ENCODE results near the gene FLT3LG. TPM values are rescaled to one million over a fixed set of nuclear protein-coding genes. Genes with fewer than 3 reads are reported as not detected.

FLT3LG gene
- total RNA-seq, 1 donor from 2014 or later: 13.1 TPM

DNA sequence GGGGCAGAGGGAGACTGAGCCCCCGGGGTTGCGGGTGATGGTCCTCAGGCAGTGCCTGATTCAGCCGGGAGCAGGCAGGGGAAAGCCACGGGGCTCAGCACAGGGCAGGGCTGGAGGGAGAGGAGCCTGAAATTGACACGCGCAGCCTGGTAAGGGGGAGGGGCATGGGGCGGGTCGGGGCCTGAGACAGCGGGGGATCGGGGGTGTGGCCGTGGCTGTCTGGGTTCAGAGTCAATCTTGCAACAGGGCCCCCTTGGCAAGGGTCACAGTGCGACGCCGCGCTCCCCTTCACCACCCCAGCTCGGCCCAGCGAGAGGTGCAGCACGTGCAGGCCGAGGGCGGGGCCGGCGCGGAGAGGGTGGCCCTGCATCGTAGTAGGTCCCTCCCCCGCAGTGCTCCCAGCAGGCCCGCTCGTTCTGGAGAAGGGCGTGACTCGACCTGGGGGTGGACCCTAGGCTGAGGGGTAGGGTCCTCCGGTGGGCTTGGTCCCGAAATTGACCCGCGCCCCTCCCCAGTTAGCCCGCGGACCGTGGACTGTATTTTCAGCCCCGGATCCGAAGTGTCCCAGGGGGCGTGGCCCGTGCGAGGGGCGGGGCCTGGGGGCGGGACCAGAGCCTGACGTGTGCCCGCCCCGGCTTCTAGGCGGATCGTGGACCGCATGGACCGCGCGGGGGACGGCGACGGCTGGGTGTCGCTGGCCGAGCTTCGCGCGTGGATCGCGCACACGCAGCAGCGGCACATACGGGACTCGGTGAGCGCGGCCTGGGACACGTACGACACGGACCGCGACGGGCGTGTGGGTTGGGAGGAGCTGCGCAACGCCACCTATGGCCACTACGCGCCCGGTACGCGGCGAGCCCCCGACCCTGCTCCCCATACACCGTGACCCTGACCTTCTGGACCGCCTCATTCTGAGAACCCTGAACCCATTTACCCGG, 59.8 kb downstream of the FLT3LG start:
- Mint-ChIP-seq H3K4me1 (ENCODE audit: low read depth, unreplicated experiment) (peaks cover 2% of the 10 kb centered on the region), H3K27me3 (ENCODE audit: unreplicated experiment) (peaks cover 10% of the 10 kb centered on the region), H3K9me3 (ENCODE audit: unreplicated experiment) (peaks cover 8% of the 10 kb centered on the region), H3K27ac (ENCODE audit: unreplicated experiment) (no peak overlapping the region), H3K4me3 (ENCODE audit: unreplicated experiment) (peak overlapping the region; percentile 90), H3K36me3 (ENCODE audit: unreplicated experiment) (no peaks in the 10 kb centered on the region)
- peak; percentile 87 for DNase-seq
- TF ChIP-seq, protein P1, sequence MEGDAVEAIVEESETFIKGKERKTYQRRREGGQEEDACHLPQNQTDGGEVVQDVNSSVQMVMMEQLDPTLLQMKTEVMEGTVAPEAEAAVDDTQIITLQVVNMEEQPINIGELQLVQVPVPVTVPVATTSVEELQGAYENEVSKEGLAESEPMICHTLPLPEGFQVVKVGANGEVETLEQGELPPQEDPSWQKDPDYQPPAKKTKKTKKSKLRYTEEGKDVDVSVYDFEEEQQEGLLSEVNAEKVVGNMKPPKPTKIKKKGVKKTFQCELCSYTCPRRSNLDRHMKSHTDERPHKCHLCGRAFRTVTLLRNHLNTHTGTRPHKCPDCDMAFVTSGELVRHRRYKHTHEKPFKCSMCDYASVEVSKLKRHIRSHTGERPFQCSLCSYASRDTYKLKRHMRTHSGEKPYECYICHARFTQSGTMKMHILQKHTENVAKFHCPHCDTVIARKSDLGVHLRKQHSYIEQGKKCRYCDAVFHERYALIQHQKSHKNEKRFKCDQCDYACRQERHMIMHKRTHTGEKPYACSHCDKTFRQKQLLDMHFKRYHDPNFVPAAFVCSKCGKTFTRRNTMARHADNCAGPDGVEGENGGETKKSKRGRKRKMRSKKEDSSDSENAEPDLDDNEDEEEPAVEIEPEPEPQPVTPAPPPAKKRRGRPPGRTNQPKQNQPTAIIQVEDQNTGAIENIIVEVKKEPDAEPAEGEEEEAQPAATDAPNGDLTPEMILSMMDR (IDR thresholded peaks at IDR 0.05; ENCODE audit: partially characterized antibody, unreplicated experiment): peak; percentile 63

DNA sequence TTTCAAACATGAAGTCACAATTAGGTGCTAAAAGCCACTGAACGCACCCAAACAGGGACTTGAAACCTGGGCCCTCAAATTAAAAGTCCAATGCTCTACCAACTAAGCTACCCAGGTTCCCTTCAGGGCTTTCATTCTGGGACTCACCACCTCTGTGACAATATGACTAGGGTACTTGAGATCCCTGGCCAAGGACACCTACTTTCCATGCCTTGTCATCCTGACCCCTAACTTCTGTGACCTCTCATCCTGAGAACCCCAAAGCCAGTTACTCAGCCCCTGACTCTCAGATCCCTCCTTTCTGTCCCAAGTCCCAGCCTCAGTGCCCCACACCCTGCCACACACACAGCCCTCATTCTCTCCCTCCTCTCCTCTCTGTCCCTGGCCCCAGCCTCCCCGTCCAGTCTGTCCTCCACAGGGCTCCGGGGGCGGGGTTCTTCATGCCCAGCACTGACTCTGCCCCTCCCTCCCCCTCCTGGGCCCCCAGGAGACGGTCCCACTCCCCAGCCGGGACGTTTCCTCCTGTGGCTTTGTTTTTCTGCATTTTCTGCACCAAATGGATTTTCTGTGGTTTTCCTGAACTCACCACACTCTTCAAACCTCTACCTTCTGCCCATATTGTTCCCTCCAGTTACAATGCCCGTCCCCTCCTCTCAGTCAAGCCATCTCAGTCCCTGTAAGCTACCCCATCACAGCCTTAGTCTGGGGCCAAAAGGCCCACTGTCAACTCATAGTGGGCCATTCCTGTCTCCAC, 60.8 kb downstream of the FLT3LG start:
- H3K27ac Mint-ChIP-seq (ENCODE audit: unreplicated experiment): no peak overlapping the region
- peaks cover 2% of the 10 kb centered on the region for H3K4me1 Mint-ChIP-seq (ENCODE audit: low read depth, unreplicated experiment)
- no peaks in the 10 kb centered on the region for H3K36me3 Mint-ChIP-seq (ENCODE audit: unreplicated experiment)
- H3K9me3 Mint-ChIP-seq (ENCODE audit: unreplicated experiment): peaks cover 8% of the 10 kb centered on the region
- H3K27me3 Mint-ChIP-seq (ENCODE audit: unreplicated experiment): peaks cover 10% of the 10 kb centered on the region
- no peak for DNase-seq
- peak overlapping the region; percentile 90 for H3K4me3 Mint-ChIP-seq (ENCODE audit: unreplicated experiment)
- TF ChIP-seq, protein P1 (IDR thresholded peaks at IDR 0.05; ENCODE audit: partially characterized antibody, unreplicated experiment): no peak

Small RNAs within 50 kb of the gene (microRNA-seq; reads per million reads assigned to microRNA genes)
- gene MIR150 (ENCODE audit: unreplicated experiment): 7.3 reads per million, percentile 40 among the genes with 10 or more reads in this experiment

Other genes starting within 250 kb of the FLT3LG start
- gene SLC6A16, start 149.0 kb upstream of the FLT3LG start, total RNA-seq (ENCODE audit: unreplicated experiment): 6.6 TPM
- not detected for gene CD37, start 138.8 kb upstream of the FLT3LG start, total RNA-seq (ENCODE audit: unreplicated experiment)
- 140 TPM for gene TEAD2, start 111.8 kb upstream of the FLT3LG start, total RNA-seq (ENCODE audit: unreplicated experiment)
- gene DKKL1, start 110.3 kb upstream of the FLT3LG start, total RNA-seq (ENCODE audit: unreplicated experiment): 2.8 TPM
- gene KASH5, start 86.0 kb upstream of the FLT3LG start, total RNA-seq (ENCODE audit: unreplicated experiment): 0.49 TPM
- 2.5 TPM for gene PTH2, start 50.8 kb upstream of the FLT3LG start, total RNA-seq (ENCODE audit: unreplicated experiment)
- 0.88 TPM for gene GFY, start 48.8 kb upstream of the FLT3LG start, total RNA-seq (ENCODE audit: unreplicated experiment)
- gene SLC17A7, start 32.7 kb upstream of the FLT3LG start, total RNA-seq (ENCODE audit: unreplicated experiment): 188 TPM
- gene PIH1D1, start 22.4 kb upstream of the FLT3LG start, total RNA-seq (ENCODE audit: unreplicated experiment): 104 TPM
- gene ALDH16A1, start 21.0 kb upstream of the FLT3LG start, total RNA-seq (ENCODE audit: unreplicated experiment): 28.6 TPM
- gene RPL13A, start 13.4 kb downstream of the FLT3LG start, total RNA-seq (ENCODE audit: unreplicated experiment): 1,648 TPM
- 1,862 TPM for gene RPS11, start 22.2 kb downstream of the FLT3LG start, total RNA-seq (ENCODE audit: unreplicated experiment)
- gene FCGRT, start 38.4 kb downstream of the FLT3LG start, total RNA-seq (ENCODE audit: unreplicated experiment): 8.9 TPM
- gene RCN3, start 53.8 kb downstream of the FLT3LG start, total RNA-seq (ENCODE audit: unreplicated experiment): 2.5 TPM
- 94.4 TPM for gene NOSIP, start 106.3 kb downstream of the FLT3LG start, total RNA-seq (ENCODE audit: unreplicated experiment)
- 0.29 TPM for gene PRRG2, start 107.1 kb downstream of the FLT3LG start, total RNA-seq (ENCODE audit: unreplicated experiment)
- gene PRR12, start 117.0 kb downstream of the FLT3LG start, total RNA-seq (ENCODE audit: unreplicated experiment): 39.2 TPM
- 4.7 TPM for gene RRAS, start 165.9 kb downstream of the FLT3LG start, total RNA-seq (ENCODE audit: unreplicated experiment)
- 84.4 TPM for gene SCAF1, start 168.0 kb downstream of the FLT3LG start, total RNA-seq (ENCODE audit: unreplicated experiment)
- gene IRF3, start 191.6 kb downstream of the FLT3LG start, total RNA-seq (ENCODE audit: unreplicated experiment): 40.1 TPM
- 7.5 TPM for gene BCL2L12, start 191.7 kb downstream of the FLT3LG start, total RNA-seq (ENCODE audit: unreplicated experiment)
- gene PRMT1, start 203.1 kb downstream of the FLT3LG start, total RNA-seq (ENCODE audit: unreplicated experiment): 177 TPM
- 3.2 TPM for gene ADM5, start 215.4 kb downstream of the FLT3LG start, total RNA-seq (ENCODE audit: unreplicated experiment)
- 133 TPM for gene CPT1C, start 216.9 kb downstream of the FLT3LG start, total RNA-seq (ENCODE audit: unreplicated experiment)